ENCODE measurements around the gene CNBP.

Gene CNBP

GRCh38 chr3:129182390-129183185 is 1.1 kb downstream of the CNBP start:
- TF ChIP-seq FOXP2 (optimal IDR thresholded peaks at IDR 0.05; ENCODE audit: borderline replicate concordance, extremely low read depth, extremely low read length, insufficient read depth) = no peak
- TF ChIP-seq TAF1 (IDR thresholded peaks at IDR 0.05; ENCODE audit: borderline replicate concordance, insufficient read depth, low read length) = no peak
- no peak for TF ChIP-seq SIN3A (IDR thresholded peaks at IDR 0.05; ENCODE audit: borderline replicate concordance, insufficient read depth, low read length)
- no peak for TF ChIP-seq POLR2AphosphoS5 (IDR thresholded peaks at IDR 0.05; ENCODE audit: low read depth, low read length)

DNA sequence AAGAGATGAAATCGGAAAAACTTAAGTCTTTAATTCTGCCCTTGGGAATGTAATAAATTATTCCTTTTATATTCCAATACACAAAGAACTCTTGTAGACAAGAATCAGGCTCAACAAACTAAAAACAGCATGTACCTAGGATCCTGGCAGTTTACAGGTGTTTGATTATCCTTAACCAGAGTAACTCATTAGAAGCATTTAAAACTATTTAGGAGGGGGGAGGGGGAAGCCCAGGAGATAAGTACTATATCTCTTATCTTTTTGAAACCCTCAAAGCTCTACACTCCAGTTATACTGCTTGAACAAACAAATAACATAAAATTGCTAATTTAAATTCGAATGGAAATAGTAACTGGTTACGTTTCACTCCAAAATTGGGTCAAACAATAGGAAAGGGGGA is 1.9 kb downstream of the CNBP start:
- TF ChIP-seq FOXP2 (optimal IDR thresholded peaks at IDR 0.05; ENCODE audit: borderline replicate concordance, extremely low read depth, extremely low read length, insufficient read depth) (no peak), POLR2AphosphoS5 (IDR thresholded peaks at IDR 0.05; ENCODE audit: low read depth, low read length) (no peak), REST (IDR thresholded peaks at IDR 0.05; ENCODE audit: insufficient read depth in 1 of 2, low read depth in 2 of 2, low read length in 2 of 2) (no peak), SIN3A (IDR thresholded peaks at IDR 0.05; ENCODE audit: borderline replicate concordance, insufficient read depth, low read length) (no peak), TAF1 (IDR thresholded peaks at IDR 0.05; ENCODE audit: borderline replicate concordance, insufficient read depth, low read length) (no peak)

GRCh38 chr3:129180461-129180860 is 3.2 kb downstream of the CNBP start:
- no peak for TF ChIP-seq SIN3A (IDR thresholded peaks at IDR 0.05; ENCODE audit: borderline replicate concordance, insufficient read depth, low read length)
- TF ChIP-seq FOXP2 (optimal IDR thresholded peaks at IDR 0.05; ENCODE audit: borderline replicate concordance, extremely low read depth, extremely low read length, insufficient read depth) = no peak
- no peak for TF ChIP-seq TAF1 (IDR thresholded peaks at IDR 0.05; ENCODE audit: borderline replicate concordance, insufficient read depth, low read length)
- no peak for TF ChIP-seq REST (IDR thresholded peaks at IDR 0.05; ENCODE audit: insufficient read depth in 1 of 2, low read depth in 2 of 2, low read length in 2 of 2)
- no peak for TF ChIP-seq POLR2AphosphoS5 (IDR thresholded peaks at IDR 0.05; ENCODE audit: low read depth, low read length)

DNA sequence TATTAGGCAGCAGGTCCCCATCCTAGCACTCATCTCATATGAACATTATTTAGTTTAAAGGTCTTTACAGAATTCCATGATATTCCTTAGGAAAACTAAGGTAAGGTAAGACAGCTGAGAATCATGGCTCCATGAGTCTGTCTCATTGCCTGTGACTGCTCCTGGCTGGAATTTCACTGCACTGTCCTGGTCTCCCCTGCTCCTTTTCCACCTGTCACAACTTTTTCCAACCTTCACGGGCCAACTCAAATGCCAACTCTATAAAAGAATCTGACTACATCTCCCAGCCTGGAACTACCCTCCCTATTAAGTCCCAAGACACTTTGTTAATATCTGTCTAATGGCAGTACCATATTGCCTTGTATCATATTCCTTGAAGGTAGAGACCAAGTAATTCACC is 7.6 kb downstream of the CNBP start:
- TF ChIP-seq FOXP2 (optimal IDR thresholded peaks at IDR 0.05; ENCODE audit: borderline replicate concordance, extremely low read depth, extremely low read length, insufficient read depth) (no peak), POLR2AphosphoS5 (IDR thresholded peaks at IDR 0.05; ENCODE audit: low read depth, low read length) (no peak), SIN3A (IDR thresholded peaks at IDR 0.05; ENCODE audit: borderline replicate concordance, insufficient read depth, low read length) (no peak), REST (IDR thresholded peaks at IDR 0.05; ENCODE audit: insufficient read depth in 1 of 2, low read depth in 2 of 2, low read length in 2 of 2) (no peak), TAF1 (IDR thresholded peaks at IDR 0.05; ENCODE audit: borderline replicate concordance, insufficient read depth, low read length) (no peak)

GRCh38 chr3:129173725-129174124 is 10.0 kb downstream of the CNBP start:
- TF ChIP-seq SIN3A (IDR thresholded peaks at IDR 0.05; ENCODE audit: borderline replicate concordance, insufficient read depth, low read length) (no peak), REST (IDR thresholded peaks at IDR 0.05; ENCODE audit: insufficient read depth in 1 of 2, low read depth in 2 of 2, low read length in 2 of 2) (no peak), POLR2AphosphoS5 (IDR thresholded peaks at IDR 0.05; ENCODE audit: low read depth, low read length) (no peak), FOXP2 (optimal IDR thresholded peaks at IDR 0.05; ENCODE audit: borderline replicate concordance, extremely low read depth, extremely low read length, insufficient read depth) (no peak), TAF1 (IDR thresholded peaks at IDR 0.05; ENCODE audit: borderline replicate concordance, insufficient read depth, low read length) (no peak)

Data from PFSK-1 (cell line).